NCI-H526 (cell line): ENCODE measurements around the gene TNPO3.
"Not testable (repeated sequence)": the region's sequence is repeated elsewhere in the genome, so short reads cannot be mapped to it uniquely, and the experiment has no call there.

Experiments
- DNase-seq, 2 experiments: peaks; one replicate each; lab custom pipeline; 2025; lab: John Stamatoyannopoulos, UW

Gene TNPO3

GRCh38 chr7:128920913-128921582 lies 133.9 kb downstream of the TNPO3 start:
- DNase-seq, result no peak

DNA sequence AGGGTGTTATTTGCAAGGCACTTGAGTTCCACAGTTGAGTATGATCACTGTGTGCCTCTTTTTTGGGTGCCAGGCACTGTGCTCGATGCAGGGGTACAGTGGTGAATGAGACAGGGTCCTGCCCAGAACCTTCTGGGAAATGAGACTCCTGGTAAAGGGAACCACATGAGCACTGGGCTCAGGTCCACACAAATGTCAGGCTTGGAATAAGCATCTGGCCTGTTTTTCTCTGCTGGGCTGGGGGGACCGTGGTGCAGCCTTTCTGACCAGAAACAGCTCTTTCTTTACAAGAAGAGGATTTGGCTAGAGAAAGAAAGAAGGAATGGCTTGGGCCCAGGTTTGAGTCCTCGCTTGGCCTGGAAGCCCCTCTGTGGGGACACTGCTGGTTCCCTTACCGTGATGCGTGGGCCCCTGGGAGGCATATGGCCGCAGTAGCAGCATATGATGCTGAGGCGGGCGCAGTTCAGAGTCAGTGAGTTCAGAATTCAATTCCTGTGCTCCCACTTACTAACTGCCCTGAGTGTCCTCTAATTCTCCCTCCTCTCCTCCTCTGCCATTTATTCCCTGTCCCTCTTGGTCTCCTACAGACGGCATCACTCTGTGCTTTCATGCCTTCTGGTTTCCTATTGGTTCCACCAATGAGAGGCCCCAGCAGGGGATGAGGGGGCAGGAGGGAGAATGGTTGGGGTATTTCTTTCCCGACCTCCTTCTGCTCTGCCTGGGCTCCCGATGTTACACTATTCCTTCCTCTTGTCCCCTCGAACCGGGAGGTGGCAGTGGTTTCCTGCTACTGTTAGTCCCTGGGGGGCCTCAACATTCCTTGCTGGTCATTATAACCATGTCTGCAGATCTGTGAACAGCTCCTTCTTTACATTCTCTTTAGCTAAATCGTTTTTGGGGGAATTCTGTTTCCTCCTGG lies 134.8 kb downstream of the TNPO3 start:
- DNase-seq, result no peak

DNA sequence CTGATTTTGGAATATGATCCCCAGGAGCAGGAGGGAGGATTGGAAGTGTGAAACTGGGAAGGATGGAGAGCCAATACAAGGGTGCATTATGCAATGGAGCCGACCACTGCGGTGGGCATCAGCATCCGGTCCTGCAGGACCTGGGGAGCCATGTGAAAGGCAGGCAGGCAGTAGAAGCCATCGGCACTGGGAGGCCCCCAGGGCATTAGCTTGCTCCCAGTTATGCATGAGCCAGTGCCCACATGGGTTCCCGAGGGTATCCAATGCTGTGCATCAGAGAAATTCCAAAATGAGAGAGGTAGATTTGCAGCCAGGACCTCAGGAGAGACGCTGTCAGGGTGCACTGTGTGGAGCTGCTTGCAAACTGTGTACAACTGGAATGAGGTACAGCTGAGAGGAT lies 135.7 kb downstream of the TNPO3 start:
- DNase-seq, result peak in 1 of 2 experiments; percentile 58

DNA sequence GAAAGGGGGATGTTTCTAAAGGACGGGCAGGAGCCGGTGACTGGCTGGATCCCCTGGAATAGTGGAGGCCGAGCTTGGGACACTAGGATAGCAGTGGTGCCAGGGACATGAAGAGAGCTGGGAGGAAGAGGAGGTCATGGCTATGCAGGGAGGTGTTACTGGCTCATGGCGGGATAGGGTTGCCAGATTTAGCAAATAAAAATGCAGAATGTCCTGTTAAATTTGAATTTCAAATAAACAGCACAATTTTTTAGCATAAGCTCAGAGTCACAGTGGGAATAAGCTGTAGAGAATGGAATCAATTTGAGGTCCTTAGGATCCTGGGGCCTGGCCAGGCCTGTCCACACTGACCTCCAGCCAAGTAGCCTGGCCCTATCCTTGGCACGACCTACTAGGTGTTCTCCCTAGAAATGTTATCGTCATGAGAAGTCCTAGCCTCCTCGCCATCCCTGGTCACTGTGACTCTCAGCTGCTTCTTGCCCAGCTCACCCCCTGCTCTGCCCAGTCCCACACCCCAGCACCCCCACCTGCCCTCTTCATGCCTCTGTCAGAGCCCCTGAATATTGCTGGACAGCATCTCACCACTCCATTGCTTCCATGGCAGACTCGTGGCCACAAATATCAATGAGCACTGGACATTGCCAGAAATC lies 136.8 kb downstream of the TNPO3 start:
- DNase-seq, result peak in 1 of 2 experiments; percentile 22

GRCh38 chr7:128917122-128917521 lies 137.8 kb downstream of the TNPO3 start:
- DNase-seq, result no peak

GRCh38 chr7:128916643-128916915 lies 138.3 kb downstream of the TNPO3 start:
- DNase-seq, result no peak

- DNase-seq, result no peak
These were observed 138.9 kb downstream of the TNPO3 start for GRCh38 chr7:128915841-128916642.

GRCh38 chr7:128915271-128915819 lies 139.6 kb downstream of the TNPO3 start:
- no peak for DNase-seq

DNA sequence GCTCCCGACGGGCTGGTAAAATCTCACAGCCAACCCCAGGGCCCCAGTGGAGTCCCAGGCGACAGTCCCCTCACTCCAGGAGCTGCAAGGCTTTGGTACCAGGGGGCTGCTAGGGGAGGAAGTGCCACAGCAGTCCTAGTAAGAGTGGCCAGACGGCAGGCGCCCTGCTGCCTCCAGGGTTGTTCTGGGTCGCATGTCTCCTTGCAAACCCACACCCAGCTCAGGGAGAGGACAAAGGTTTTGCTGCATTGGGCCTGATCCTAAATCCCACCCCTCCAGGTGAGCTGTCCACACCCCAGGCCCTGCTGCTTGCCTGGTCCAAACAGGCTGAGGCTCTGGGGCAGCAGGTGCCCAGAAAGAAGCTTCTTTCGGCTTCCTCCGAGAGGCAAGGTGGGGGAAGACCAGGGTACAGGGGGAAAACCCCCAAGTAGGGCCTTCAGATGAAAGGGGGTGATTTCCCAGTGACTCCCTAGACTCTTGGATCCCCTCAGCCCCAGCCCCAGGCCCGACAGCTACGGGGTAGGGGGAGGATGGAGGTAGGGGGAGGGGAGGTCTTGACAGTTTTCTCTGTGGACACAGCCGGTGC lies 140.3 kb downstream of the TNPO3 start:
- no peak for DNase-seq

GRCh38 chr7:128913870-128914565 lies 140.9 kb downstream of the TNPO3 start:
- DNase-seq, result no peak

- not testable (repeated sequence) for DNase-seq
These were observed 142.0 kb downstream of the TNPO3 start for GRCh38 chr7:128912709-128913495.

DNA sequence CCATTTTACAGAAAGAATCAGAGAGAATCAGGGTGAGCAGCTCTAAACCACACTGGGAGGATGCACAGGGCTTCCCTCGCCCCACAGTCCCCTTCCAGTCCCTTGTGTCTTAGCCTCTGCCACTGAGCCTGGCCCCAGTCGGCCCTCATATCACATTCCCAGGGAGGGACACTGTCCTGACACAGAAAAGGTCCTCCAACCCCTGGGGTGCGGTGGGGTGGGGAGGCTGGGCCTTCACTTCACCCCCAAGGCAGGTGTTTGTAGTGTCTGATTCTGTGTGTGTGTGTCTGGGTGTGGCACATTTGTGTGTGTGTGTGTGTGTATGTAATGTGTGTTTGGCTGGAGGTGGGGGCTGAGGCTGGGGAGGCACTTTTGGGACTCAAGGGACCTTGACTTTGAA lies 142.6 kb downstream of the TNPO3 start:
- no peak for DNase-seq

GRCh38 chr7:128911423-128912031 lies 143.4 kb downstream of the TNPO3 start:
- peak in 1 of 2 experiments; percentile 30 for DNase-seq

DNA sequence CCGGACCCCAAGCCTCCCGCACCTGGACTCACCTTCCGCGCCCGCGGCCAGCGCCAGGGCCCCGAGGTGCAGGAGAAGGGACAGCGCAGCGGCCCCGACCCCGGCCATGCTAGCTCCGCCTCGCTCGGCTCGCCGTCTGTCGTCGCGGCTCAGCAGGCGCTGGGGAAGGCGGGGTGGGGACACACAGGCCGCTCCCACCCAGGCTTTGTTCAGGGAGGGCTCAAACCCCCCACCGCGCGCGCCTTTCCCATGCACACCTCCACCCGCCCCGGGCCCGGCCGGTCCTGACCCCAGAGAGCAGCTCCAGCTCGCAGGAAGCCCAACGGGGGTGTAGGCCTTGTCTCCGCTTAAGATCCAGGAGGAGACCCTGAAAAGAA lies 144.4 kb downstream of the TNPO3 start, which contains the start of gene KCP:
Gene KCP, minus strand, starts transcription at position 141 of the 377 bp plus-strand sequence. Its CDS starts 33 bp downstream, at position 108.
- DNase-seq, result no peak

GRCh38 chr7:128909625-128910568 lies 145.0 kb downstream of the TNPO3 start:
- peak in 1 of 2 experiments; percentile 74 for DNase-seq

DNA sequence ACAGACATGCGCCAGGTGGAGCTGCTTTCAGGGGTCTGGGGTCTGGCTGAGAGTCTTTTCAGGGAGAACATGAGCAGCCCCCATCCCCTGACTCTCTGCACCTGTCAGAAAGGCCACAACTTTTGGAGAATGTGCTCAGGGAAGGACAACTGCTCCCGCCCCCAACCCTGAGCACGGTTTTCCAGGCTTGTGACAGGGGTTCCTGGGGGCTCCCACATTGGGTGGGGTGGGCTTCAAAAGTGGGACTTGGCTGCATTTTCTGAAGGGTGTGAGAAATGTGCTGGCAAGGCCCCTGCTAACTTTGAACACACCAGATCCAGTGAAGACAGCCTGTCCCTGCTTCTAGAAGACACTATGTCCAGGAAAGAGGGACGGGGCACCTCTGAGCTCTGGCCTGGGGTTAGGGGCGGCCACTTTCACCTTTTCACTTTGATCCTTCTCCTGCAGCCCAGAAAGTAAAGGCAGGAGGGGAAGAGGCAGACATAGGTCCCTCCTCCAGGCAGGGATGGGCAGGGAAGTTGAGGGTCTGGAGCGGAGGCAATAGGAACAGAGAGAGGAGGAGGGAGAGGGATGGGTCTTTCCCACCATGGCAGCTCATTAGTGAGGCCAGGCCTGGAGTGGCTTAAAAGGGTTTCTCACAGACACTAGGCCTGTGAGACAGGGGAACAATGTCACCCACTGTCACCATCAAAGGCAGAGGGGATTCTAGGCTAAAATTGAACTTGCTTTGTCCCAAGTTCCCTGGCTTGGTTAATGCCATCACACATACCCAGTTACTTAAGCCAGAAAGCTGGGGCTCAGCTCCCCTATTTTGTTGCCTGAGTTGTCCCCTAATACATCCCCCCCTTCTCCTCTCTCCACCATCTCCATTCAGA lies 145.9 kb downstream of the TNPO3 start:
- DNase-seq, result no peak
